ENCODE results near the gene TNC.

Gene TNC

GRCh38 chr9:115002371-115003120 lies 115.4 kb downstream of the TNC start:
- no peak for DNase-seq

GRCh38 chr9:115000217-115000639 lies 117.7 kb downstream of the TNC start:
- DNase-seq: no peak

GRCh38 chr9:114998326-114998725 lies 119.6 kb downstream of the TNC start:
- DNase-seq: no peak

GRCh38 chr9:114995681-114996221 lies 122.2 kb downstream of the TNC start:
- no peak for DNase-seq

GRCh38 chr9:114994768-114995167 lies 123.2 kb downstream of the TNC start:
- no peak for DNase-seq

GRCh38 chr9:114991861-114992260 lies 126.1 kb downstream of the TNC start:
- no peak for DNase-seq

- DNase-seq: no peak
Measured at GRCh38 chr9:114990901-114991300, 127.1 kb downstream of the TNC start.

GRCh38 chr9:114989600-114990410 lies 128.2 kb downstream of the TNC start:
- DNase-seq: no peak

GRCh38 chr9:114988962-114989599 lies 128.9 kb downstream of the TNC start:
- DNase-seq: no peak

- no peak for DNase-seq
Measured at GRCh38 chr9:114987116-114987515, 130.8 kb downstream of the TNC start.

GRCh38 chr9:114985959-114986501 lies 131.9 kb downstream of the TNC start:
- no peak for DNase-seq

- no peak for DNase-seq
Measured at GRCh38 chr9:114981063-114981462, 136.9 kb downstream of the TNC start.

GRCh38 chr9:114973216-114973615 lies 144.7 kb downstream of the TNC start:
- DNase-seq: no peak

- no peak for DNase-seq
Measured at GRCh38 chr9:114972510-114973136, 145.3 kb downstream of the TNC start.

Data from DMS153 (cell line).